ENCODE results near the gene CD9.
A peak's percentile ranks its signal among the peaks of the same experiment; 100 is the strongest.

CD9 gene

GRCh38 chr12:6265038-6265405 is 64.8 kb downstream of the CD9 start:
- Histone ChIP-seq H3K23ac (ENCODE audit: low read length) (no peak overlapping the region), H2AK5ac (ENCODE audit: low read length) (no peak overlapping the region), H3K36me3 (ENCODE audit: control insufficient read depth in 1 of 2, insufficient read depth in 2 of 2, low read length in 2 of 2) (no peaks in the 10 kb centered on the region), H3K4me2 (ENCODE audit: low read length) (no peak overlapping the region), H3K79me1 (ENCODE audit: low read length) (peaks cover 6% of the 10 kb centered on the region), H3K79me2 (ENCODE audit: control insufficient read depth, insufficient read depth, low read length, poor library complexity) (no peaks in the 10 kb centered on the region), H3K14ac (ENCODE audit: low read length) (no peak overlapping the region), H3K27ac (ENCODE audit: low read depth, low read length) (no peak overlapping the region), H3K9me3 (ENCODE audit: insufficient read depth, low read depth, low read length) (no peaks in the 10 kb centered on the region), H3K27me3 (ENCODE audit: insufficient read depth, low read length) (no peaks in the 10 kb centered on the region), H2BK5ac (ENCODE audit: low read depth, low read length, poor library complexity) (no peak overlapping the region), H2BK120ac (ENCODE audit: insufficient read depth, low read length, poor library complexity) (no peak overlapping the region), H2AFZ (ENCODE audit: insufficient read depth, low read length, poor library complexity) (no peak overlapping the region), H4K12ac (ENCODE audit: low read depth, low read length) (no peak overlapping the region), H4K8ac (ENCODE audit: low read depth, low read length) (no peak overlapping the region), H4K91ac (ENCODE audit: low read depth, low read length) (peak overlapping the region; percentile 20), H2BK12ac (ENCODE audit: low read length) (no peak overlapping the region), H3K4me3 (ENCODE audit: low read depth, low read length) (no peak overlapping the region), H3K4me1 (ENCODE audit: control insufficient read depth in 1 of 2, insufficient read depth in 2 of 2, low read length in 2 of 2) (peaks cover 12 to 20% of the 10 kb centered on the region in 2 experiments), H3K4ac (ENCODE audit: low read depth, low read length) (no peak overlapping the region), H3K9ac (ENCODE audit: low read length) (no peak overlapping the region), H3K18ac (ENCODE audit: low read length) (no peak overlapping the region)
- no CpG with 5 or more reads among the region's 2 CpGs for WGBS (ENCODE audit: extremely low coverage, insufficient coverage, insufficient read length)
- no peak for DNase-seq

- Histone ChIP-seq H3K79me1 (ENCODE audit: low read length) (peaks cover 6% of the 10 kb centered on the region), H2AK5ac (ENCODE audit: low read length) (no peak overlapping the region), H3K23ac (ENCODE audit: low read length) (no peak overlapping the region), H3K9me3 (ENCODE audit: insufficient read depth, low read depth, low read length) (no peaks in the 10 kb centered on the region), H3K14ac (ENCODE audit: low read length) (no peak overlapping the region), H4K8ac (ENCODE audit: low read depth, low read length) (no peak overlapping the region), H3K4me3 (ENCODE audit: low read depth, low read length) (no peak overlapping the region), H2BK12ac (ENCODE audit: low read length) (peak overlapping the region; percentile 21), H3K4me1 (ENCODE audit: control insufficient read depth in 1 of 2, insufficient read depth in 2 of 2, low read length in 2 of 2) (peaks cover 12 to 20% of the 10 kb centered on the region in 2 experiments), H3K9ac (ENCODE audit: low read length) (no peak overlapping the region), H3K18ac (ENCODE audit: low read length) (no peak overlapping the region), H4K12ac (ENCODE audit: low read depth, low read length) (no peak overlapping the region), H2BK5ac (ENCODE audit: low read depth, low read length, poor library complexity) (no peak overlapping the region), H3K4ac (ENCODE audit: low read depth, low read length) (no peak overlapping the region), H3K79me2 (ENCODE audit: control insufficient read depth, insufficient read depth, low read length, poor library complexity) (no peaks in the 10 kb centered on the region), H3K27me3 (ENCODE audit: insufficient read depth, low read length) (no peaks in the 10 kb centered on the region), H3K4me2 (ENCODE audit: low read length) (no peak overlapping the region), H3K36me3 (ENCODE audit: control insufficient read depth in 1 of 2, insufficient read depth in 2 of 2, low read length in 2 of 2) (no peaks in the 10 kb centered on the region), H2AFZ (ENCODE audit: insufficient read depth, low read length, poor library complexity) (no peak overlapping the region), H2BK120ac (ENCODE audit: insufficient read depth, low read length, poor library complexity) (no peak overlapping the region), H3K27ac (ENCODE audit: low read depth, low read length) (peak overlapping the region; percentile 2), H4K91ac (ENCODE audit: low read depth, low read length) (no peak overlapping the region)
- peak; percentile 53 to 68 for DNase-seq
- WGBS (ENCODE audit: extremely low coverage, insufficient coverage, insufficient read length) = no CpG with 5 or more reads among the region's 7 CpGs
Measured at GRCh38 chr12:6266541-6266966, 66.4 kb downstream of the CD9 start.

- Histone ChIP-seq H3K79me1 (ENCODE audit: low read length) (peaks cover 8% of the 10 kb centered on the region), H4K12ac (ENCODE audit: low read depth, low read length) (no peak overlapping the region), H3K23ac (ENCODE audit: low read length) (no peak overlapping the region), H3K18ac (ENCODE audit: low read length) (no peak overlapping the region), H3K4me1 (ENCODE audit: control insufficient read depth in 1 of 2, insufficient read depth in 2 of 2, low read length in 2 of 2) (peaks cover 11 to 17% of the 10 kb centered on the region in 2 experiments), H3K14ac (ENCODE audit: low read length) (no peak overlapping the region), H2AK5ac (ENCODE audit: low read length) (peak overlapping the region; percentile 42), H3K4me3 (ENCODE audit: low read depth, low read length) (no peak overlapping the region), H3K27me3 (ENCODE audit: insufficient read depth, low read length) (no peaks in the 10 kb centered on the region), H3K4me2 (ENCODE audit: low read length) (no peak overlapping the region), H3K9ac (ENCODE audit: low read length) (no peak overlapping the region), H3K4ac (ENCODE audit: low read depth, low read length) (no peak overlapping the region), H2BK5ac (ENCODE audit: low read depth, low read length, poor library complexity) (no peak overlapping the region), H3K79me2 (ENCODE audit: control insufficient read depth, insufficient read depth, low read length, poor library complexity) (no peaks in the 10 kb centered on the region), H3K36me3 (ENCODE audit: control insufficient read depth in 1 of 2, insufficient read depth in 2 of 2, low read length in 2 of 2) (no peaks in the 10 kb centered on the region), H2BK12ac (ENCODE audit: low read length) (peak overlapping the region; percentile 42), H3K27ac (ENCODE audit: low read depth, low read length) (no peak overlapping the region), H3K9me3 (ENCODE audit: insufficient read depth, low read depth, low read length) (no peaks in the 10 kb centered on the region), H2AFZ (ENCODE audit: insufficient read depth, low read length, poor library complexity) (no peak overlapping the region), H4K8ac (ENCODE audit: low read depth, low read length) (no peak overlapping the region), H2BK120ac (ENCODE audit: insufficient read depth, low read length, poor library complexity) (no peak overlapping the region), H4K91ac (ENCODE audit: low read depth, low read length) (peak overlapping the region; percentile 25)
- DNase-seq = peak; percentile 13 to 40
- WGBS (ENCODE audit: extremely low coverage, insufficient coverage, insufficient read length) = no CpG with 5 or more reads among the region's 12 CpGs
Measured at GRCh38 chr12:6266971-6267721, 66.9 kb downstream of the CD9 start.

- H3K4ac ChIP-seq (ENCODE audit: low read depth, low read length) = no peak overlapping the region
- peak overlapping the region; percentile 92 for H2BK12ac ChIP-seq (ENCODE audit: low read length)
- no peak overlapping the region for H3K14ac ChIP-seq (ENCODE audit: low read length)
- no peak overlapping the region for H4K12ac ChIP-seq (ENCODE audit: low read depth, low read length)
- no peak overlapping the region for H4K8ac ChIP-seq (ENCODE audit: low read depth, low read length)
- H3K27me3 ChIP-seq (ENCODE audit: insufficient read depth, low read length) = no peaks in the 10 kb centered on the region
- H2BK120ac ChIP-seq (ENCODE audit: insufficient read depth, low read length, poor library complexity) = peak overlapping the region; percentile 4
- no peak overlapping the region for H3K23ac ChIP-seq (ENCODE audit: low read length)
- DNase-seq = peak in 1 of 2 donors; percentile 38
- H3K18ac ChIP-seq (ENCODE audit: low read length) = peak overlapping the region; percentile 16
- no peaks in the 10 kb centered on the region for H3K9me3 ChIP-seq (ENCODE audit: insufficient read depth, low read depth, low read length)
- H2AK5ac ChIP-seq (ENCODE audit: low read length) = peak overlapping the region; percentile 73
- no peak overlapping the region for H3K9ac ChIP-seq (ENCODE audit: low read length)
- H2BK5ac ChIP-seq (ENCODE audit: low read depth, low read length, poor library complexity) = no peak overlapping the region
- H3K4me1 ChIP-seq (ENCODE audit: control insufficient read depth in 1 of 2, insufficient read depth in 2 of 2, low read length in 2 of 2) = peaks cover 19 to 26% of the 10 kb centered on the region in 2 experiments
- H3K79me1 ChIP-seq (ENCODE audit: low read length) = peaks cover 18% of the 10 kb centered on the region
- no peaks in the 10 kb centered on the region for H3K36me3 ChIP-seq (ENCODE audit: control insufficient read depth in 1 of 2, insufficient read depth in 2 of 2, low read length in 2 of 2)
- no CpG with 5 or more reads among the region's 10 CpGs for WGBS (ENCODE audit: extremely low coverage, insufficient coverage, insufficient read length)
- peaks cover 5% of the 10 kb centered on the region for H3K79me2 ChIP-seq (ENCODE audit: control insufficient read depth, insufficient read depth, low read length, poor library complexity)
- no peak overlapping the region for H3K4me3 ChIP-seq (ENCODE audit: low read depth, low read length)
- H3K27ac ChIP-seq (ENCODE audit: low read depth, low read length) = no peak overlapping the region
- H3K4me2 ChIP-seq (ENCODE audit: low read length) = no peak overlapping the region
- H2AFZ ChIP-seq (ENCODE audit: insufficient read depth, low read length, poor library complexity) = no peak overlapping the region
- H4K91ac ChIP-seq (ENCODE audit: low read depth, low read length) = peak overlapping the region; percentile 21
Measured at GRCh38 chr12:6268484-6269157, 68.4 kb downstream of the CD9 start.

All from trophoblast cell (in vitro differentiated cells and primary cell).